Activated CD8-positive, alpha-beta memory T cell treated with anti-CD3 and anti-CD28 coated beads, Interleukin-2, amount 50 U/mL, for 1 hour (primary cell): ENCODE results near the gene SYCE1L.
"Not testable (repeated sequence)": the region's sequence is repeated elsewhere in the genome, so short reads cannot be mapped to it uniquely, and the experiment has no call there.

Source experiments
- DNase-seq: peaks from one replicate; pipeline ENCODE4 v3.0.0-alpha.2; 2020; ENCODE audit errors: extremely low read depth

Gene SYCE1L

GRCh38 chr16:77197747-77198146 lies 1.5 kb upstream of the SYCE1L start:
- no peak for DNase-seq

DNA sequence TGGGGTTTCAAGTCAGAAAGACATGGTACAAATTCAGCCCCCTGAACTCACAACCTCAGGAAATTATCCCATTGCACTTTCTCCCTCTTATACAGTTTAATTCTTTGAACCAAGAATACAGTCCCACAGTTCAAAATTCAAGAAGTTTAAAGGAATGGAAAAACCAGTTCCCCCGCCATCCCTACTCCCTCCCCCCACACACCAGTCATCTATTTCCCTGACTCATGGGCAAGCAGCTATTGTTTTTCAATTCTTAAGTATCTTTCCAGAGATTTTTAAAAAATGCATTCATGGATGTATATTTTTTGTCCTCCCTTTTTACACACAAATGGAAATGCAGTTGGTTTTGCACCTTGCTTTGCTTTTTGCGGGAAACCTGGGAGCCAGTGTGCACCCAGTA lies 7.3 kb downstream of the SYCE1L start:
- DNase-seq, result no peak

DNA sequence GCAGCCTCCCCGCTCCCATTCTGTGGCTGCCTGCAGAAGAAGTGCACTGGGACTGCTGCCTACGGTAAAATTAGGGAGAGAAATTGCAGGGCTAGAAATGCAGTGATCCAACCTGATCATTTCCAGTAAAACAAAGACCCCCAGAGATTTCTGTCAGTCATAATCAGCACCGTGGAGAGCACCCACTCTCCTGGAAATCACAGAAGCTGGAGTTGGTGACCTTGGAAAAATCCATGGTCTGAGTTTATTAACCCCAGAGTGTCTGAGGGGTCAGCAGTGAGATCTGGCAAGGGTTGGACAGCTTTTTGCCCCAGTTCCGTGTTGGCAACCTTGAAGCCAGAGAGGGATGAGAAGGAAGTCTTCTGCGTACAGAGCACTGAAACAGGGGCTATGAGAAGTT lies 7.8 kb downstream of the SYCE1L start:
- no peak for DNase-seq

- no peak for DNase-seq
Observed at GRCh38 chr16:77208382-77208781, 9.2 kb downstream of the SYCE1L start.

- DNase-seq, result peak; percentile 34
Observed at GRCh38 chr16:77211880-77212740, 12.9 kb downstream of the SYCE1L start.

DNA sequence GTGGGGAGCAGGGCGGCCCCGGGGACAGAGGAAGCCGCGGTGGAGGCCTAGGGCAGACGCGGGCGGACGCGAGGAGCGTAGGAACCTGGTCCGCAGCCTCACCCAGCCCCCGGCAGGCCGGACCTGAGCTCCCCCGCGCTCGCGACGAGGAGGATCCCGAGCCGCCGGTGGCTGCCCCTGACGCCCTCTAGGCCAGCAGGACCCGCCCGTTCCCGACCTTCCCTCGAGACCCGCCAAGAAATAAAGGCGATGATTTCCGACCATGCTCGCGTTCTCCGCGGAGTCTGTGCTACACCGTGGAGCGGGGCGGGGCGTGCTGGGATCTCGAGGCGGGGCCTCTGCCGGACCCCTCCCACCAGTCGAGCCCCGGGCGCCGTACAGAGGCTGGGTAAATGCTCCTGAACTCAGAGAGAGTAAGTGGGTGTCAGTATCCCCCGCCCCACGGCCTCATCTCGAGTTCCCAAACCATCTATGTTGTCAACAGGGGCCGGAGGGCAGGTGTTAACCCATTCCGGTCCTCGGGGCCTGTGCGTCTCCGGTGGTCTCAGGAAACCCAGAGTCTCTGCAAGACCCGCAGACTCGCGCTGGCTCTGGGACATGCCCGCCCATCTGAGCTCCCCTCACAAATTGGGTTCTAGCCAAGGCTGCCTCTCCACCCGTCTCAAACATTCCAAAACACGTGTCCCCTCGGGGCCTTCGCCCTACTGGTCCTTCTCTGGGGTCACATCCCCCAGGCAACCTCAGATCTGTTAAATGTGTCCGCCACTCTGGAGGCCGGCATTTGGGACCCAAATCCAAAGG lies 13.7 kb downstream of the SYCE1L start:
- no peak for DNase-seq

GRCh38 chr16:77213542-77214106 lies 14.4 kb downstream of the SYCE1L start:
- DNase-seq, result no peak

- DNase-seq, result no peak
Observed at GRCh38 chr16:77214411-77215138, 15.4 kb downstream of the SYCE1L start.

- DNase-seq, result no peak
Observed at GRCh38 chr16:77219437-77219836, 20.2 kb downstream of the SYCE1L start.

DNA sequence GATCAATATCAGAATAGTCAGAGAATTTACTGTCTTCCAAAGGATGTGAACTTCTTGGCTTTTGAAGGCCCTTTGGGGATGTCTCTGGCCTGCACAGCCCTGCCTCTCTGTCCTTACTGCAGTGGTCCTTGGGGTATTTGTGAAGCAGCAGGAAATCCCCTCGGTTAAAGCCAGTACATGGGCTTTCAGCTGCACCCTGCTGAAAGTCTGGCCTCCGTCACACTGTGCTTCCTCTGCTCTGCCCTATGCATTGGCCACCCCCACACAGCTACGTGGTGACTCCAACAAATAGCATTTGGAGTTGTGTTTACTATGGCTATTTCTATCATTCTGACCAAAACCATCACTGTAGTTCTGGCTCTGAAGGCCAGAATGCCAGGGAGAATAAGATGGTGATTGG lies 21.2 kb downstream of the SYCE1L start:
- no peak for DNase-seq

DNA sequence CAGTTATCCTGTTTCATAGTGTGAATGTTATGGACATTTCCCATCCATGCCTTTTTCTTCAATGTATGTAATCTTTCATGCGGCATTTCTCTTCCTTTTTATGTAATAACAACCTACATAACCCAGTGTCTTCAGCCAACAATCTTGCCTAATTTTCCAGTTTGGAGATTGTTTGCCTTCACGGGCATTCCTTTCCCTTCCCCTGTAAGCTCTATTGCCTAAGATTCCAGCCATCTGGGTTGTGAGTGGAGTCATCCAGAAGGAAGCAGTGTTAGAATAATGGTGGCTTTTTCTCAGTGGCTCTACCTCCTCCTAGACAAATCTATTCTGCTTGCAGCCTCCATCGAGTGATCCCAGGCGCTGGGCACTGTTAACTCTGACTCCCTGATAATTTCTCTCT lies 22.3 kb downstream of the SYCE1L start:
- no peak for DNase-seq

DNA sequence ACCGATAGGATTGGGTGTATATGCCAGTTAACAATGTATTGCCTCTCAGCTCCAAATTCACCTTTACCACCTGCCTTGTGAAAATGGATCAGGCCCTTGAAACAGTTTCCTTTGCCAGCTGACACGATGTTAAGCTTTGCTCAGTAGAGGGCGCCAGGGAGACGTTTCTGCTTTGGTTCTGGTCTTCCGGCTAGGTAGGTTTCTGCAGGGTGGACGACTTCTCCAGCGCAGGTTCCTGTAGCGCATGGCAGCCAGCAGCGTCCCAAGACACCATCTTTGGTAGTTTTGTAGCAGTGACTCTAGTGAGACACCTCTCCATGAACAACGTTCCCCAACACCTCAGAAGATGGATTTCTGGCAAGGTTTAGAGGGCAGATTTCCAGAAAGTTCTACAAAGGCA lies 24.0 kb downstream of the SYCE1L start:
- no peak for DNase-seq

DNA sequence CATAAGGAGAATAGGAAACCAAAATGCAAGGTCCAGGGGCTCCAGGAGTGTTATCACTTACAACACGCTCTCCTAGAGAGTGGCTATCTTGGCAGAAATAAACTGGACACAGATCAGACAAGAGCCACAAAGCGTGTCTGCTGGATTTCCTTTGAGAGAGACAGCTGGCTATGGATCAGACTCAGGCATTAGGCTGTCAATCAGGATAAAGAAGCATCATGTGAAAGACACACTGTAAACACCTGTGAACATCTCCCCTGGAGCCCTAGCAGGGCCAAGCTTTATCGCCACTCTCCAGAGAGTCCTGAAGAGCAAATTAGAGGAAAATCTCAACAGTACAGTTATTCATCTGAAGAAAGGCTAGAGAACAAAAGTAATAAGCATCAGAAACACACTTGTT lies 26.0 kb downstream of the SYCE1L start:
- DNase-seq, result no peak

- no peak for DNase-seq
Observed at GRCh38 chr16:77227745-77228144, 28.5 kb downstream of the SYCE1L start.

- DNase-seq, result no peak
Observed at GRCh38 chr16:77231047-77231446, 31.8 kb downstream of the SYCE1L start.

DNA sequence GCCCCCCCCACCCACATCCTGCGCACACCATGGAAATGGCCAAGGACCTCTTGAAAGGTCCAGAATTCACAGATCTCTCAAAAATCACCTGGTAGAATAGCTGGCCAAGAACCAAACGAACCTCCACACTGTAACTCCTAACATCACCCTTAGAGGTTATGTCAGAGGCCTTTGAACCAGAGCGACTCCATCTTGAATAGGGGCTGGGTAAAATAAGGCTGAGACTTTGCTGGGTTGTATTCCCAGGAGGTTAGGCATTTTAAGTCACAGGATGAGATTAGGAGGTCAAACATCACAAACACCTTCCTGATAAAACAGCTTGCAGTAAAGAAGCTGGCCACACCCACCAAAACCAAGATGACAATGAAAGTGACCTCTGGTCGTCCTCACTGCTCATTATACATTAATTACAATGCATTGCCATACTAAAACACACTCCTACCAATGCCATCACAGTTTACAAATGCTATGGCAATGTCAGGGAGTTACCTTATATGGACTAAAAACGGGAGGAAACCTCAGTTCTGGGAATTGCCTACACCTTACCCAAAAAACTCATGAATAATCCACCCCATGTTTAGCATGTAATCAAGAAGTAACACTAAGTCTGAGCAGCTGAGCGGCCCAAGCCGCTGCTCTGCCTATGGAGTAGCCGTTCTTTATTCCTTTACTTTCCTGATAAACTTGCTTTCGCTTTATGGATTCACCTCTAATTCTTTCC lies 34.8 kb downstream of the SYCE1L start:
- DNase-seq, result no peak

DNA sequence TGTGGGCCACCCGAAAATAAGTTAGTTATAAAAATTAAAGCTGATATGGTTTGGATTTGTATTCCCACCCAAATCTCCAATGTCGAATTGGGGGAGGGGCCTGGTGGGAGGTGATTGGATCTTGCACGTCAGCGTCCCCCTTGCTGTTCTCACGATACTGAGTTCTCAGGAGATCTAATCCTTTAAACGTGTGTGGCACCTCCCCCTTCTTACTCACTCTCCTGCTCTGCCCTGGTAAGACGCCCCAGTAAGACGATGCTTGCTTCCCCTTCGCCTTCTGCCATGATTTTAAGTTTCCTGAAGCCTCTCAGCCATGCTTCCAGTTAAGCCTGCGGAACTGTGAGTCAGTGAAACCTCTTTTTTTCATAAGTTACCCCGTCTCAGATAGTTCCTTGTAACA lies 35.4 kb downstream of the SYCE1L start:
- no peak for DNase-seq

GRCh38 chr16:77236063-77236511 lies 36.9 kb downstream of the SYCE1L start:
- peak; percentile 63 for DNase-seq

- no peak for DNase-seq
Observed at GRCh38 chr16:77238593-77238992, 39.4 kb downstream of the SYCE1L start.

GRCh38 chr16:77242471-77242870 lies 43.3 kb downstream of the SYCE1L start:
- DNase-seq, result not testable (repeated sequence)

DNA sequence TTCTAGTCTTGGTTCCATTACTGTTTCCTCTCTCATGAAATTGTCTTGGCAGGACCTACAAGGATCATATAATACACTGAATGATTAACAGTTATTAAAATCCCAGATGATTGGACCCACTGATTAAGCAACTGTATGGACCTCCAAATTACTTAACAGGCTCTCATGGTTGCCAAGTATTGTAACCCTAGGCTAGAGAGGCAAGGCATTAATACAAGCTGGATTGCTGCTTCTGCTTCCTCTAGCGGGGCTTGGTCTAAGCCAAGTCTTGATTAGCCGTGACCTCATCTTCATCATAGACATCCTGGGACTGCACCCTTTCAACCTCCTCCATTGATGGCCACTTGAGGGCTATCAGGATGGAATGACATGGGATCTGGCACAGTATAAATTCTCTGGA lies 46.9 kb downstream of the SYCE1L start:
- DNase-seq, result no peak
